ENCODE measurements around the gene PRR7.
"Not testable (repeated sequence)": the region's sequence is repeated elsewhere in the genome, so short reads cannot be mapped to it uniquely, and the experiment has no call there.

PRR7 gene

GRCh38 chr5:177409043-177409801, 37.4 kb upstream of the PRR7 start, which contains the start of gene F12:
TSS of gene F12 (minus strand) at chr5:177409564. CDS start at chr5:177409527, 37 bp downstream.
- 90% methylated on average over 9 of the region's 9 CpGs for WGBS
- Histone ChIP-seq H3K27me3 (ENCODE audit: insufficient read depth, low read length) (peaks cover 40% of the 10 kb centered on the region), H3K9ac (ENCODE audit: low read depth, low read length) (no peak within 1 kb of the TSS)

GRCh38 chr5:177410575-177410974, 36.0 kb upstream of the PRR7 start:
- WGBS, result 89% methylated on average over 3 of the region's 3 CpGs
- H3K9me3 ChIP-seq (ENCODE audit: insufficient read depth, low read depth, low read length), result no peaks in the 10 kb centered on the region
- no peaks in the 10 kb centered on the region for H3K4me1 ChIP-seq (ENCODE audit: insufficient read depth, low read length)
- H3K36me3 ChIP-seq (ENCODE audit: insufficient read depth, low read length), result no peaks in the 10 kb centered on the region
- H3K4me3 ChIP-seq (ENCODE audit: low read length), result no peak overlapping the region
- H3K27ac ChIP-seq (ENCODE audit: low read depth, low read length), result no peak overlapping the region
- H3K27me3 ChIP-seq (ENCODE audit: insufficient read depth, low read length), result peaks cover 27% of the 10 kb centered on the region
- no peak overlapping the region for H3K9ac ChIP-seq (ENCODE audit: low read depth, low read length)

More at GRCh38 chr5:177409043-177409801, 37.4 kb upstream of the PRR7 start, which contains the start of gene F12:
- no peaks in the 10 kb centered on the region for H3K36me3 ChIP-seq (ENCODE audit: insufficient read depth, low read length)
- no peak within 1 kb of the TSS for H3K4me3 ChIP-seq (ENCODE audit: low read length)
- no peak within 1 kb of the TSS for H3K27ac ChIP-seq (ENCODE audit: low read depth, low read length)
- H3K4me1 ChIP-seq (ENCODE audit: insufficient read depth, low read length), result no peaks in the 10 kb centered on the region
- H3K9me3 ChIP-seq (ENCODE audit: insufficient read depth, low read depth, low read length), result no peaks in the 10 kb centered on the region

DNA sequence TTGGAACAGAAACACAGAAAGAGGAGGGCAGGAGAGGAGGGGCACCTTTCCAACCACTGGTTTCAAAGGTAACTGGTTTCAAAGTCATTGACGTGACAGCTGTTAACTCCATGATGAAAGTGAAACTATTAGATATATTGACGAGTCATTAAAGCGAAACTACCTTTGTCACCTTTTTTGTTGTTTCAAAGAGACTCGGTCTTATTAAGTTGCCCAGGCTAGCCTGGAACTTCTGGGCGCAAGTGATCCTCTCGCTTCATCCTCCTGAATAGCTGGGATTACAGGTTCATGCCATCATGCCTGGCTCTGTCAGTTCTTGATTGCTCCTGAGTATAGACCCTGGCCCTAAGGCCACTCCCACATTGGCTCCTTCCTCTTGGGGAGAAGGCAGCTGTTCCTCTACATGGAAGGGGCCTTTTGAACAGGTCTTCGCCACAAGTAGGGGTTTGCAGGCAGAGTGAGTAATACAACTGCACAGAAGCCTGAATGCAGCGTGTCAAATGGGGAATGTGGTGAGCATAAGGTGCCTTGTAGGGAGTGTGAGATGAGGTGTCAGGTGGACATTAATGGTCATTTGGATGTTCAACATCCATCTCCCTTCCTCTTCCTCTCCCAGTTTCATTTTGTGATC, 33.9 kb upstream of the PRR7 start:
- H3K9ac ChIP-seq (ENCODE audit: low read depth, low read length), result no peak overlapping the region
- H3K4me3 ChIP-seq (ENCODE audit: low read length), result no peak overlapping the region
- H3K27me3 ChIP-seq (ENCODE audit: insufficient read depth, low read length), result peaks cover 11% of the 10 kb centered on the region
- H3K27ac ChIP-seq (ENCODE audit: low read depth, low read length), result no peak overlapping the region
- H3K36me3 ChIP-seq (ENCODE audit: insufficient read depth, low read length), result no peaks in the 10 kb centered on the region
- H3K9me3 ChIP-seq (ENCODE audit: insufficient read depth, low read depth, low read length), result no peaks in the 10 kb centered on the region
- WGBS, result 91% methylated on average over 8 of the region's 8 CpGs
- no peaks in the 10 kb centered on the region for H3K4me1 ChIP-seq (ENCODE audit: insufficient read depth, low read length)

DNA sequence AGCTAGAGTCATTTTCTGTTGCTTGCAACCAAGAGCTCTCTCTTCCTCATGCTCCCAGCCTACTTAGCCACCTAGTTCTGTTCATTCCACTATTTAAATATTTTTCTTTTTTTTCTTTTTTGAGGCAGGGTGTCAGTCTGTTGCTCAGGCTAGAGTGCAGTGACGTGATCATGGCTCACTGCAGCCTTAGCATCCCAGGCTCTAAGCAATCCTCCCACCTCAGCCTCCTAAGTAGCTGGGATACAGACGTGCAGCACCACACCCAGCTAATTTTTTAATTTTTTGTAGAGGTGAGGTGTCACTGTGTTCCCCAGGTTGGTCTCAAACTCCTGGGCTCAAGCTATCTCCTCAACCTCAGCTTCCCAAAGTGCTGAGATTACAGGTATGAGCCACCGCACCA, 32.1 kb upstream of the PRR7 start:
- peaks cover under 1% of the 10 kb centered on the region for H3K27me3 ChIP-seq (ENCODE audit: insufficient read depth, low read length)
- H3K27ac ChIP-seq (ENCODE audit: low read depth, low read length), result no peak overlapping the region
- H3K36me3 ChIP-seq (ENCODE audit: insufficient read depth, low read length), result no peaks in the 10 kb centered on the region
- H3K4me1 ChIP-seq (ENCODE audit: insufficient read depth, low read length), result no peaks in the 10 kb centered on the region
- H3K9me3 ChIP-seq (ENCODE audit: insufficient read depth, low read depth, low read length), result no peaks in the 10 kb centered on the region
- H3K4me3 ChIP-seq (ENCODE audit: low read length), result no peak overlapping the region
- 98% methylated on average over 3 of the region's 3 CpGs for WGBS
- H3K9ac ChIP-seq (ENCODE audit: low read depth, low read length), result no peak overlapping the region

DNA sequence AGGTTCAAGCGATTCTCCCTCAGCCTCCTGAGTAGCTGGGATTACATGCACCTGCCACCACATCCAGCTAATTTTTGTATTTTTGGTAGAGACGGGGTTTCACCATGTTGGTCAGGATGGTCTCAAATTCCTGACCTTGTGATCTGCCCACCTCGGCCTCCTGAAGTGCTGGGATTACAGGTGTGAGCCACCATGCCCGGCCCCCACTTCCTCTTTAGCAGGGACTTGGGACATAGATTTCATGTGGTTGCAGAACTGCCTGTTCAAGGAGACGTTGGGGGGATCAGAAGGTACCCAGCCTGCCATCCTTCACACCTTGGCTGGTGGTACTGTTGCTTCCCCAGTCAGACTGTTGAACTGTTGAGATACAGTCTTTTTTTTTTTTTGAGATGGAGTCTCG, 29.5 kb upstream of the PRR7 start:
- H3K9ac ChIP-seq (ENCODE audit: low read depth, low read length); H3K4me3 ChIP-seq (ENCODE audit: low read length); H3K4me1 ChIP-seq (ENCODE audit: insufficient read depth, low read length); H3K36me3 ChIP-seq (ENCODE audit: insufficient read depth, low read length); H3K27ac ChIP-seq (ENCODE audit: low read depth, low read length); H3K9me3 ChIP-seq (ENCODE audit: insufficient read depth, low read depth, low read length); H3K27me3 ChIP-seq (ENCODE audit: insufficient read depth, low read length): not testable (repeated sequence)
- WGBS, result 92% methylated on average over 6 of the region's 6 CpGs

GRCh38 chr5:177419046-177419445, 27.6 kb upstream of the PRR7 start:
- no peaks in the 10 kb centered on the region for H3K36me3 ChIP-seq (ENCODE audit: insufficient read depth, low read length)
- no peak overlapping the region for H3K27ac ChIP-seq (ENCODE audit: low read depth, low read length)
- H3K9me3 ChIP-seq (ENCODE audit: insufficient read depth, low read depth, low read length), result no peaks in the 10 kb centered on the region
- H3K27me3 ChIP-seq (ENCODE audit: insufficient read depth, low read length), result no peaks in the 10 kb centered on the region
- WGBS, result 97% methylated on average over 3 of the region's 3 CpGs
- H3K4me3 ChIP-seq (ENCODE audit: low read length), result no peak overlapping the region
- H3K9ac ChIP-seq (ENCODE audit: low read depth, low read length), result no peak overlapping the region
- no peaks in the 10 kb centered on the region for H3K4me1 ChIP-seq (ENCODE audit: insufficient read depth, low read length)

DNA sequence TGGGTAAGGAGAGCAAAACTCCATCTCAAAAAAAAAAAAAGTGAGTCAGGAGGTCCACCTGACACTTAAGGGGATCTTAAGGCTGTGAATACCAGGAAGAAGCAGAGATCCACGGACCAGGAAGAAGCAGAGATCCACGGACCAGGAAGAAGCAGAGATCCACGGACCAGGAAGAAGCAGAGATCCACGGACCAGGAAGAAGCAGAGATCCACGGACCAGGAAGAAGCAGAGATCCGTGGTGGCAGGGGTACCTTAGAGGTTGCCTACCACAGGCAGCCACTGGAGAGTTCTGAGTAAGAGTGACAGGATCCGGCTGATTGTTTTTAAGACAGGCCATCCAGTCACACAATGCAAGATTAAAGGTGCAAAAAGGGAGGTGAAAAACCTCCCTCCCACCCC, 26.1 kb upstream of the PRR7 start:
- not testable (repeated sequence) for H3K27me3 ChIP-seq (ENCODE audit: insufficient read depth, low read length); H3K4me1 ChIP-seq (ENCODE audit: insufficient read depth, low read length); H3K4me3 ChIP-seq (ENCODE audit: low read length); H3K36me3 ChIP-seq (ENCODE audit: insufficient read depth, low read length); H3K9me3 ChIP-seq (ENCODE audit: insufficient read depth, low read depth, low read length); H3K9ac ChIP-seq (ENCODE audit: low read depth, low read length); H3K27ac ChIP-seq (ENCODE audit: low read depth, low read length)
- WGBS, result 86% methylated on average over 7 of the region's 7 CpGs

- no peak overlapping the region; the same call in 1 of the 2 replicates for H3K9ac ChIP-seq (ENCODE audit: low read depth, low read length)
- WGBS, result 84% methylated on average over 6 of the region's 6 CpGs
Measured at GRCh38 chr5:177421062-177421798, 25.4 kb upstream of the PRR7 start.

GRCh38 chr5:177423671-177424070, 22.9 kb upstream of the PRR7 start:
- no peaks in the 10 kb centered on the region for H3K27me3 ChIP-seq (ENCODE audit: insufficient read depth, low read length)
- H3K9ac ChIP-seq (ENCODE audit: low read depth, low read length), result no peak overlapping the region
- peaks cover 15% of the 10 kb centered on the region for H3K4me1 ChIP-seq (ENCODE audit: insufficient read depth, low read length)
- no peak overlapping the region for H3K27ac ChIP-seq (ENCODE audit: low read depth, low read length)
- no peaks in the 10 kb centered on the region for H3K9me3 ChIP-seq (ENCODE audit: insufficient read depth, low read depth, low read length)
- no peak overlapping the region for H3K4me3 ChIP-seq (ENCODE audit: low read length)
- WGBS, result 83% methylated on average over 2 of the region's 2 CpGs
- no peaks in the 10 kb centered on the region for H3K36me3 ChIP-seq (ENCODE audit: insufficient read depth, low read length)

More at GRCh38 chr5:177421062-177421798, 25.4 kb upstream of the PRR7 start:
- H3K36me3 ChIP-seq (ENCODE audit: insufficient read depth, low read length), result no peaks in the 10 kb centered on the region
- no peaks in the 10 kb centered on the region for H3K9me3 ChIP-seq (ENCODE audit: insufficient read depth, low read depth, low read length)
- H3K27me3 ChIP-seq (ENCODE audit: insufficient read depth, low read length), result no peaks in the 10 kb centered on the region
- no peak overlapping the region for H3K27ac ChIP-seq (ENCODE audit: low read depth, low read length)
- no peak overlapping the region for H3K4me3 ChIP-seq (ENCODE audit: low read length)
- H3K4me1 ChIP-seq (ENCODE audit: insufficient read depth, low read length), result peaks cover 4% of the 10 kb centered on the region; the same call in 1 of the 2 replicates

- Histone ChIP-seq H3K27me3 (ENCODE audit: insufficient read depth, low read length) (no peaks in the 10 kb centered on the region), H3K9ac (ENCODE audit: low read depth, low read length) (peak overlapping the region; percentile 78), H3K36me3 (ENCODE audit: insufficient read depth, low read length) (no peaks in the 10 kb centered on the region), H3K4me3 (ENCODE audit: low read length) (peak overlapping the region; percentile 70), H3K4me1 (ENCODE audit: insufficient read depth, low read length) (peaks cover 15% of the 10 kb centered on the region), H3K9me3 (ENCODE audit: insufficient read depth, low read depth, low read length) (no peaks in the 10 kb centered on the region), H3K27ac (ENCODE audit: low read depth, low read length) (peak overlapping the region; percentile 99)
- 55% methylated on average over 13 of the region's 13 CpGs for WGBS
Measured at GRCh38 chr5:177425196-177425800, 21.3 kb upstream of the PRR7 start.
